ENCODE data around the gene PRR5L. TPM values are rescaled to one million over a fixed set of nuclear protein-coding genes. Genes with fewer than 3 reads are reported as not detected.

PRR5L gene
- total and polyA plus RNA-seq, 9 of the 15 experiments (the other 6 are each of a cell fraction or from before 2014, with no cell fraction given), result 0.11 to 0.60 (median 0.36) TPM; not detected in 2

DNA sequence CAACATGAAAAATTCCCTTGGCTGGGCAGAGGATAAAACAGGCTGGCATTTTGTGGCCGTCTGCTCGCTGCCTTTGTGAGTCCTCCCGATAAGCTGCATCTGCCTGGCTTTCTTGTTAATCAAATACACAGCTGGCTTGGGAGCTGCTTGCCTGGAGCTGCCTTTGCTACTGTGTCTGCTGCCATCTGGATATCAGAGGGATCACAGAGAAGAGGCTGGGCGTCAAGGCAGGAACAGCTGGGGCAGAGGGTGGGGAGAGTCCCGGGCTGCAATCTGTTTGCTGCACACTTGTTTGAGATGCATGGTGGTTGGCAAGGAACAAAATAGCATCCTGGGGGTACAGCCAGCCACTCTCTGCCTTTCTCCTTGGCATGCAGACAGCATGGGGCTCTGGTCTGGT is 42.9 kb upstream of the PRR5L start:
- 0% methylated on average over 5 of the region's 5 CpGs for WGBS (ENCODE audit: insufficient coverage, low coverage, missing lambda C conversion rate)
- Histone ChIP-seq H4K20me1 (replicated peaks; ENCODE audit: control insufficient read depth, insufficient read depth, low read length) (no peaks in the 10 kb centered on the region), H3K79me2 (ENCODE audit: control insufficient read depth, insufficient read depth, low read length) (no peaks in the 10 kb centered on the region), H3K9me3 (replicated peaks; ENCODE audit: control insufficient read depth, insufficient read depth, low read depth, low read length) (no peaks in the 10 kb centered on the region), H3K4me1 (replicated peaks in 1 of 2; ENCODE audit: control insufficient read depth in 2 of 2, insufficient read depth in 2 of 2, low read length in 2 of 2) (no peaks in the 10 kb centered on the region), H3K4me3 (no peak overlapping the region), H3K9me1 (ENCODE audit: control insufficient read depth, insufficient read depth, low read length) (no peaks in the 10 kb centered on the region), H3K27me3 (ENCODE audit: control insufficient read depth in 2 of 2, insufficient read depth in 2 of 2, low read length in 2 of 2) (peaks cover 4 to 11% of the 10 kb centered on the region in 2 experiments; a peak in 2 of 5 replicates), H3K36me3 (ENCODE audit: control insufficient read depth, insufficient read depth, low read length) (no peaks in the 10 kb centered on the region), H3K27ac (ENCODE audit: extremely low read depth, low read depth, low read length) (no peak overlapping the region), H3K9ac (ENCODE audit: insufficient read depth in 1 of 2, low read depth in 2 of 2, low read length in 2 of 2) (no peak overlapping the region), H2AFZ (ENCODE audit: low read depth, low read length) (no peak overlapping the region), H3K4me2 (ENCODE audit: insufficient read depth, low read length) (no peak overlapping the region)
- FAIRE-seq, result no peak
- BruUV-seq (replicated peaks), result no TSS peak
- TF ChIP-seq, protein P1, sequence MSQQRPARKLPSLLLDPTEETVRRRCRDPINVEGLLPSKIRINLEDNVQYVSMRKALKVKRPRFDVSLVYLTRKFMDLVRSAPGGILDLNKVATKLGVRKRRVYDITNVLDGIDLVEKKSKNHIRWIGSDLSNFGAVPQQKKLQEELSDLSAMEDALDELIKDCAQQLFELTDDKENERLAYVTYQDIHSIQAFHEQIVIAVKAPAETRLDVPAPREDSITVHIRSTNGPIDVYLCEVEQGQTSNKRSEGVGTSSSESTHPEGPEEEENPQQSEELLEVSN (IDR thresholded peaks at IDR 0.05; ENCODE audit: borderline replicate concordance in 1 of 2, extremely low read depth in 1 of 2, insufficient read depth in 1 of 2, insufficient read length in 1 of 2, low read depth in 1 of 2, low read length in 1 of 2, poor library complexity in 1 of 2, severe bottlenecking in 1 of 2), result no peak
- TF ChIP-seq CBFA2T3 (IDR thresholded peaks at IDR 0.05), result 0 out of 2 replicates have a peak, but pooled peaks have one; percentile 17
- in situ Hi-C loops (cut with MboI) (no loop called here), intact Hi-C loops (cut with micrococcal nuclease) (no loop called here)
- no peak for ATAC-seq
- ChIA-PET CTCF (ENCODE audit: low intra/inter-chr PET ratio) (no interaction called here), POLR2A (no interaction called here)
- no peak for DNase-seq (ENCODE audit: extremely low read depth in 1 of 4, low spot score in 3 of 4)

- no peak for DNase-seq (ENCODE audit: extremely low read depth in 1 of 4, low spot score in 3 of 4)
- CTCF ChIA-PET (ENCODE audit: low intra/inter-chr PET ratio), result no interaction called here
- POLR2A ChIA-PET, result no interaction called here
- Histone ChIP-seq H2AFZ (ENCODE audit: low read depth, low read length) (no peak overlapping the region), H3K9ac (ENCODE audit: insufficient read depth in 1 of 2, low read depth in 2 of 2, low read length in 2 of 2) (no peak overlapping the region), H4K20me1 (replicated peaks; ENCODE audit: control insufficient read depth, insufficient read depth, low read length) (no peaks in the 10 kb centered on the region), H3K79me2 (ENCODE audit: control insufficient read depth, insufficient read depth, low read length) (no peaks in the 10 kb centered on the region), H3K27ac (ENCODE audit: extremely low read depth, low read depth, low read length) (no peak overlapping the region), H3K9me3 (replicated peaks; ENCODE audit: control insufficient read depth, insufficient read depth, low read depth, low read length) (no peaks in the 10 kb centered on the region), H3K36me3 (ENCODE audit: control insufficient read depth, insufficient read depth, low read length) (no peaks in the 10 kb centered on the region), H3K9me1 (ENCODE audit: control insufficient read depth, insufficient read depth, low read length) (no peaks in the 10 kb centered on the region), H3K4me3 (no peak overlapping the region), H3K4me2 (ENCODE audit: insufficient read depth, low read length) (no peak overlapping the region), H3K27me3 (ENCODE audit: control insufficient read depth in 2 of 2, insufficient read depth in 2 of 2, low read length in 2 of 2) (peaks cover 5 to 15% of the 10 kb centered on the region in 2 experiments; a peak in 3 of 5 replicates), H3K4me1 (replicated peaks in 1 of 2; ENCODE audit: control insufficient read depth in 2 of 2, insufficient read depth in 2 of 2, low read length in 2 of 2) (no peaks in the 10 kb centered on the region)
- no peak for TF ChIP-seq NCOA6 (IDR thresholded peaks at IDR 0.05)
- no peak for TF ChIP-seq ZSCAN29 (IDR thresholded peaks at IDR 0.05)
- no peak for TF ChIP-seq SIX5 (IDR thresholded peaks at IDR 0.05; ENCODE audit: borderline replicate concordance in 1 of 2, insufficient read depth in 1 of 2, low read depth in 1 of 2, low read length in 2 of 2)
- TF ChIP-seq, protein P1 (IDR thresholded peaks at IDR 0.05; ENCODE audit: borderline replicate concordance in 1 of 2, extremely low read depth in 1 of 2, insufficient read depth in 1 of 2, insufficient read length in 1 of 2, low read depth in 1 of 2, low read length in 1 of 2, poor library complexity in 1 of 2, severe bottlenecking in 1 of 2), result no peak
- TF ChIP-seq, protein P2, sequence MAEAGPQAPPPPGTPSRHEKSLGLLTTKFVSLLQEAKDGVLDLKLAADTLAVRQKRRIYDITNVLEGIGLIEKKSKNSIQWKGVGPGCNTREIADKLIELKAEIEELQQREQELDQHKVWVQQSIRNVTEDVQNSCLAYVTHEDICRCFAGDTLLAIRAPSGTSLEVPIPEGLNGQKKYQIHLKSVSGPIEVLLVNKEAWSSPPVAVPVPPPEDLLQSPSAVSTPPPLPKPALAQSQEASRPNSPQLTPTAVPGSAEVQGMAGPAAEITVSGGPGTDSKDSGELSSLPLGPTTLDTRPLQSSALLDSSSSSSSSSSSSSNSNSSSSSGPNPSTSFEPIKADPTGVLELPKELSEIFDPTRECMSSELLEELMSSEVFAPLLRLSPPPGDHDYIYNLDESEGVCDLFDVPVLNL (CRISPR knock-in tag; IDR thresholded peaks at IDR 0.05; ENCODE audit: low read depth), result no peak
- in situ Hi-C loops (cut with MboI), result no loop called here
- intact Hi-C loops (cut with micrococcal nuclease), result loop anchor here (5.0 kb wide), 3 partner anchors 87 to 432 kb away; no protein-coding TSS in a partner anchor
- WGBS (ENCODE audit: insufficient coverage, low coverage, missing lambda C conversion rate), result 0% methylated on average over 1 of the region's 1 CpG
- no peak for ATAC-seq
- no peak for FAIRE-seq
- no TSS peak for BruUV-seq (replicated peaks)
Measured at GRCh38 chr11:36254713-36255112, 41.4 kb upstream of the PRR5L start.

Data from K562 (cell line).